ENCODE data around the gene SPRY4.

Gene SPRY4

GRCh38 chr5:142319560-142320429 is 5.0 kb downstream of the SPRY4 start:
- no peaks in the 10 kb centered on the region for H3K36me3 ChIP-seq (ENCODE audit: control insufficient read depth, insufficient read depth, low read length)
- no peak overlapping the region for H3K27ac ChIP-seq (ENCODE audit: low read depth, low read length)
- H3K4me3 ChIP-seq (ENCODE audit: low read length) = no peak overlapping the region
- H3K27me3 ChIP-seq (ENCODE audit: control insufficient read depth, insufficient read depth, low read length) = peaks cover 11% of the 10 kb centered on the region
- H3K9ac ChIP-seq (ENCODE audit: low read length) = no peak overlapping the region
- H3K4me1 ChIP-seq (ENCODE audit: control insufficient read depth, insufficient read depth, low read length) = peaks cover 3% of the 10 kb centered on the region

GRCh38 chr5:142319105-142319504 is 5.7 kb downstream of the SPRY4 start:
- no peak overlapping the region for H3K9ac ChIP-seq (ENCODE audit: low read length)
- no peak overlapping the region for H3K27ac ChIP-seq (ENCODE audit: low read depth, low read length)
- peaks cover 10% of the 10 kb centered on the region for H3K27me3 ChIP-seq (ENCODE audit: control insufficient read depth, insufficient read depth, low read length)
- no peak overlapping the region for H3K4me3 ChIP-seq (ENCODE audit: low read length)
- no peaks in the 10 kb centered on the region for H3K36me3 ChIP-seq (ENCODE audit: control insufficient read depth, insufficient read depth, low read length)
- peaks cover 1% of the 10 kb centered on the region for H3K4me1 ChIP-seq (ENCODE audit: control insufficient read depth, insufficient read depth, low read length)

- no peaks in the 10 kb centered on the region for H3K36me3 ChIP-seq (ENCODE audit: control insufficient read depth, insufficient read depth, low read length)
- H3K4me3 ChIP-seq (ENCODE audit: low read length) = no peak overlapping the region
- H3K27ac ChIP-seq (ENCODE audit: low read depth, low read length) = no peak overlapping the region
- no peaks in the 10 kb centered on the region for H3K4me1 ChIP-seq (ENCODE audit: control insufficient read depth, insufficient read depth, low read length)
- H3K27me3 ChIP-seq (ENCODE audit: control insufficient read depth, insufficient read depth, low read length) = peaks cover 2% of the 10 kb centered on the region
- no peak overlapping the region for H3K9ac ChIP-seq (ENCODE audit: low read length)
Measured at GRCh38 chr5:142317753-142318152, 7.1 kb downstream of the SPRY4 start.

GRCh38 chr5:142317173-142317572 is 7.6 kb downstream of the SPRY4 start:
- no peak overlapping the region for H3K4me3 ChIP-seq (ENCODE audit: low read length)
- H3K27ac ChIP-seq (ENCODE audit: low read depth, low read length) = no peak overlapping the region
- no peak overlapping the region for H3K9ac ChIP-seq (ENCODE audit: low read length)
- H3K36me3 ChIP-seq (ENCODE audit: control insufficient read depth, insufficient read depth, low read length) = no peaks in the 10 kb centered on the region
- no peaks in the 10 kb centered on the region for H3K4me1 ChIP-seq (ENCODE audit: control insufficient read depth, insufficient read depth, low read length)
- peaks cover 2% of the 10 kb centered on the region for H3K27me3 ChIP-seq (ENCODE audit: control insufficient read depth, insufficient read depth, low read length)

- no peaks in the 10 kb centered on the region for H3K36me3 ChIP-seq (ENCODE audit: control insufficient read depth, insufficient read depth, low read length)
- peaks cover 2% of the 10 kb centered on the region for H3K27me3 ChIP-seq (ENCODE audit: control insufficient read depth, insufficient read depth, low read length)
- H3K27ac ChIP-seq (ENCODE audit: low read depth, low read length) = no peak overlapping the region
- no peak overlapping the region for H3K9ac ChIP-seq (ENCODE audit: low read length)
- no peaks in the 10 kb centered on the region for H3K4me1 ChIP-seq (ENCODE audit: control insufficient read depth, insufficient read depth, low read length)
- H3K4me3 ChIP-seq (ENCODE audit: low read length) = no peak overlapping the region
Measured at GRCh38 chr5:142316681-142317080, 8.1 kb downstream of the SPRY4 start.

- no peaks in the 10 kb centered on the region for H3K4me1 ChIP-seq (ENCODE audit: control insufficient read depth, insufficient read depth, low read length)
- peaks cover under 1% of the 10 kb centered on the region for H3K27me3 ChIP-seq (ENCODE audit: control insufficient read depth, insufficient read depth, low read length)
- no peak overlapping the region for H3K9ac ChIP-seq (ENCODE audit: low read length)
- H3K36me3 ChIP-seq (ENCODE audit: control insufficient read depth, insufficient read depth, low read length) = no peaks in the 10 kb centered on the region
- H3K4me3 ChIP-seq (ENCODE audit: low read length) = no peak overlapping the region
- no peak overlapping the region for H3K27ac ChIP-seq (ENCODE audit: low read depth, low read length)
Measured at GRCh38 chr5:142316051-142316450, 8.8 kb downstream of the SPRY4 start.

GRCh38 chr5:142315096-142315900 is 9.5 kb downstream of the SPRY4 start:
- H3K36me3 ChIP-seq (ENCODE audit: control insufficient read depth, insufficient read depth, low read length) = peaks cover 3% of the 10 kb centered on the region
- no peak overlapping the region for H3K27ac ChIP-seq (ENCODE audit: low read depth, low read length)
- H3K9ac ChIP-seq (ENCODE audit: low read length) = no peak overlapping the region
- H3K27me3 ChIP-seq (ENCODE audit: control insufficient read depth, insufficient read depth, low read length) = no peaks in the 10 kb centered on the region
- H3K4me1 ChIP-seq (ENCODE audit: control insufficient read depth, insufficient read depth, low read length) = no peaks in the 10 kb centered on the region
- no peak overlapping the region for H3K4me3 ChIP-seq (ENCODE audit: low read length)

GRCh38 chr5:142314606-142315005 is 10.2 kb downstream of the SPRY4 start:
- H3K4me3 ChIP-seq (ENCODE audit: low read length) = no peak overlapping the region
- no peak overlapping the region for H3K27ac ChIP-seq (ENCODE audit: low read depth, low read length)
- H3K9ac ChIP-seq (ENCODE audit: low read length) = no peak overlapping the region
- no peaks in the 10 kb centered on the region for H3K27me3 ChIP-seq (ENCODE audit: control insufficient read depth, insufficient read depth, low read length)
- no peaks in the 10 kb centered on the region for H3K4me1 ChIP-seq (ENCODE audit: control insufficient read depth, insufficient read depth, low read length)
- H3K36me3 ChIP-seq (ENCODE audit: control insufficient read depth, insufficient read depth, low read length) = peaks cover 3% of the 10 kb centered on the region

GRCh38 chr5:142314109-142314508 is 10.7 kb downstream of the SPRY4 start:
- Histone ChIP-seq H3K27me3 (ENCODE audit: control insufficient read depth, insufficient read depth, low read length) (no peaks in the 10 kb centered on the region), H3K4me1 (ENCODE audit: control insufficient read depth, insufficient read depth, low read length) (no peaks in the 10 kb centered on the region), H3K9ac (ENCODE audit: low read length) (no peak overlapping the region), H3K27ac (ENCODE audit: low read depth, low read length) (no peak overlapping the region), H3K36me3 (ENCODE audit: control insufficient read depth, insufficient read depth, low read length) (peaks cover 3% of the 10 kb centered on the region), H3K4me3 (ENCODE audit: low read length) (no peak overlapping the region)

- H3K27ac ChIP-seq (ENCODE audit: low read depth, low read length) = no peak overlapping the region
- H3K9ac ChIP-seq (ENCODE audit: low read length) = no peak overlapping the region
- peaks cover 3% of the 10 kb centered on the region for H3K36me3 ChIP-seq (ENCODE audit: control insufficient read depth, insufficient read depth, low read length)
- H3K27me3 ChIP-seq (ENCODE audit: control insufficient read depth, insufficient read depth, low read length) = no peaks in the 10 kb centered on the region
- H3K4me3 ChIP-seq (ENCODE audit: low read length) = no peak overlapping the region
- H3K4me1 ChIP-seq (ENCODE audit: control insufficient read depth, insufficient read depth, low read length) = no peaks in the 10 kb centered on the region
Measured at GRCh38 chr5:142313682-142314081, 11.1 kb downstream of the SPRY4 start.

GRCh38 chr5:142313275-142313674 is 11.5 kb downstream of the SPRY4 start:
- no peaks in the 10 kb centered on the region for H3K4me1 ChIP-seq (ENCODE audit: control insufficient read depth, insufficient read depth, low read length)

GRCh38 chr5:142312399-142312798 is 12.4 kb downstream of the SPRY4 start:
- H3K27ac ChIP-seq (ENCODE audit: low read depth, low read length) = no peak overlapping the region
- no peaks in the 10 kb centered on the region for H3K4me1 ChIP-seq (ENCODE audit: control insufficient read depth, insufficient read depth, low read length)
- no peak overlapping the region for H3K9ac ChIP-seq (ENCODE audit: low read length)
- H3K27me3 ChIP-seq (ENCODE audit: control insufficient read depth, insufficient read depth, low read length) = no peaks in the 10 kb centered on the region
- H3K36me3 ChIP-seq (ENCODE audit: control insufficient read depth, insufficient read depth, low read length) = peaks cover 3% of the 10 kb centered on the region
- H3K4me3 ChIP-seq (ENCODE audit: low read length) = no peak overlapping the region

More at GRCh38 chr5:142313275-142313674, 11.5 kb downstream of the SPRY4 start:
- Histone ChIP-seq H3K4me3 (ENCODE audit: low read length) (no peak overlapping the region), H3K27me3 (ENCODE audit: control insufficient read depth, insufficient read depth, low read length) (no peaks in the 10 kb centered on the region), H3K27ac (ENCODE audit: low read depth, low read length) (no peak overlapping the region), H3K9ac (ENCODE audit: low read length) (no peak overlapping the region), H3K36me3 (ENCODE audit: control insufficient read depth, insufficient read depth, low read length) (peaks cover 3% of the 10 kb centered on the region)
